ENCODE measurements around the gene MMP25.

Gene MMP25

GRCh38 chr16:3094289-3095027, 48.1 kb downstream of the MMP25 start:
- no peak for DNase-seq (ENCODE audit: low read depth)

- peak; percentile 48 for DNase-seq (ENCODE audit: low read depth)
These were observed 49.5 kb downstream of the MMP25 start for GRCh38 chr16:3095869-3096268.

- no peak for DNase-seq (ENCODE audit: low read depth)
These were observed 50.0 kb downstream of the MMP25 start for GRCh38 chr16:3096362-3096761.

GRCh38 chr16:3097266-3097665, 50.9 kb downstream of the MMP25 start:
- no peak for DNase-seq (ENCODE audit: low read depth)

- DNase-seq (ENCODE audit: low read depth): no peak
These were observed 52.4 kb downstream of the MMP25 start, which contains the start of gene ZSCAN10 for GRCh38 chr16:3098459-3099394. TSS of gene ZSCAN10 (minus strand) at chr16:3099294. CDS start at chr16:3092937, 6,357 bp downstream.

- DNase-seq (ENCODE audit: low read depth): no peak
These were observed 53.0 kb downstream of the MMP25 start for GRCh38 chr16:3099395-3099731.

- DNase-seq (ENCODE audit: low read depth): peak; percentile 83
These were observed 53.6 kb downstream of the MMP25 start for GRCh38 chr16:3099732-3100499.

GRCh38 chr16:3101018-3101840, 54.9 kb downstream of the MMP25 start:
- DNase-seq (ENCODE audit: low read depth): no peak

- DNase-seq (ENCODE audit: low read depth): no peak
These were observed 55.6 kb downstream of the MMP25 start for GRCh38 chr16:3101841-3102470.

GRCh38 chr16:3106205-3106928, 60.0 kb downstream of the MMP25 start:
- peak; percentile 84 for DNase-seq (ENCODE audit: low read depth)
